ENCODE data around the gene TRIM47. TPM values are rescaled to one million over a fixed set of nuclear protein-coding genes. Genes with fewer than 3 reads are reported as not detected.

TRIM47 gene
- total and polyA plus RNA-seq, 2 experiments from 2014 or later: 7.2 to 9.9 TPM

GRCh38 chr17:75913537-75914210 is 35.3 kb upstream of the TRIM47 start:
- Histone ChIP-seq H3K4me3 (no peak overlapping the region), H3K9me2 (ENCODE audit: insufficient read depth) (no peaks in the 10 kb centered on the region), H3K4me2 (no peak overlapping the region), H3K27me3 (ENCODE audit: insufficient read depth) (no peaks in the 10 kb centered on the region), H2AFZ (no peak overlapping the region), H3K27ac (ENCODE audit: low read depth) (no peak overlapping the region), H4K20me1 (replicated peaks; ENCODE audit: insufficient read depth) (no peaks in the 10 kb centered on the region), H3F3A (replicated peaks; ENCODE audit: low read depth) (no peaks in the 10 kb centered on the region), H3K4me1 (ENCODE audit: insufficient read depth) (no peaks in the 10 kb centered on the region; the same call in 1 of the 2 replicates), H3K79me2 (replicated peaks; ENCODE audit: insufficient read depth) (no peaks in the 10 kb centered on the region), H3K36me3 (ENCODE audit: insufficient read depth) (no peaks in the 10 kb centered on the region)
- no peaks in the 10 kb centered on the region; the same call in 2 of the 3 replicates for H3K4me1 Mint-ChIP-seq
- TF ChIP-seq STAT1 (IDR thresholded peaks at IDR 0.05; ENCODE audit: unreplicated experiment) (no peak), ZNF114 (CRISPR knock-in tag; IDR thresholded peaks at IDR 0.05) (no peak), ZNF331 (CRISPR knock-in tag; IDR thresholded peaks at IDR 0.05; ENCODE audit: low read depth) (no peak), ETS1 (IDR thresholded peaks at IDR 0.05) (no peak), CREB1 (CRISPR knock-in tag; IDR thresholded peaks at IDR 0.05; ENCODE audit: low read depth) (no peak), JUNB (IDR thresholded peaks at IDR 0.05; ENCODE audit: unreplicated experiment) (no peak)
- DNase-seq (ENCODE audit: low spot score) (no peak), ATAC-seq (no peak)
- no peak overlapping the region for H3K27ac Mint-ChIP-seq
- H3K36me3 Mint-ChIP-seq (ENCODE audit: low read depth): peaks cover 7% of the 10 kb centered on the region; the same call in 2 of the 3 replicates
- H3K4me3 Mint-ChIP-seq: no peak overlapping the region
- peaks cover 6% of the 10 kb centered on the region for H3K27me3 Mint-ChIP-seq (ENCODE audit: insufficient read depth, low read depth, poor library complexity)
- H3K9me3 Mint-ChIP-seq: no peaks in the 10 kb centered on the region

- no peak overlapping the region for H3K4me3 Mint-ChIP-seq
- DNase-seq (ENCODE audit: low spot score) (peak; percentile 53), ATAC-seq (peak; percentile 87)
- H3K4me2 ChIP-seq: no peak overlapping the region
- H3K27me3 Mint-ChIP-seq (ENCODE audit: insufficient read depth, low read depth, poor library complexity): peaks cover 6% of the 10 kb centered on the region
- H3K4me1 Mint-ChIP-seq: no peaks in the 10 kb centered on the region; the same call in 2 of the 3 replicates
- H3K27me3 ChIP-seq (ENCODE audit: insufficient read depth): no peaks in the 10 kb centered on the region
- 0 out of 2 replicates have a peak, but pooled peaks cover 4% of the 10 kb centered on the region for H3F3A ChIP-seq (replicated peaks; ENCODE audit: low read depth)
- no peaks in the 10 kb centered on the region for H3K79me2 ChIP-seq (replicated peaks; ENCODE audit: insufficient read depth)
- no peaks in the 10 kb centered on the region for H4K20me1 ChIP-seq (replicated peaks; ENCODE audit: insufficient read depth)
- no peak overlapping the region for H3K27ac ChIP-seq (ENCODE audit: low read depth)
- no peak overlapping the region for H3K4me3 ChIP-seq
- no peak overlapping the region for H3K27ac Mint-ChIP-seq
- H2AFZ ChIP-seq: no peak overlapping the region
- no peaks in the 10 kb centered on the region for H3K36me3 ChIP-seq (ENCODE audit: insufficient read depth)
- no peaks in the 10 kb centered on the region; the same call in 1 of the 2 replicates for H3K4me1 ChIP-seq (ENCODE audit: insufficient read depth)
- H3K9me2 ChIP-seq (ENCODE audit: insufficient read depth): no peaks in the 10 kb centered on the region
- H3K9me3 Mint-ChIP-seq: no peaks in the 10 kb centered on the region
- peaks cover 2% of the 10 kb centered on the region; the same call in 2 of the 3 replicates for H3K36me3 Mint-ChIP-seq (ENCODE audit: low read depth)
- TF ChIP-seq, protein P1, sequence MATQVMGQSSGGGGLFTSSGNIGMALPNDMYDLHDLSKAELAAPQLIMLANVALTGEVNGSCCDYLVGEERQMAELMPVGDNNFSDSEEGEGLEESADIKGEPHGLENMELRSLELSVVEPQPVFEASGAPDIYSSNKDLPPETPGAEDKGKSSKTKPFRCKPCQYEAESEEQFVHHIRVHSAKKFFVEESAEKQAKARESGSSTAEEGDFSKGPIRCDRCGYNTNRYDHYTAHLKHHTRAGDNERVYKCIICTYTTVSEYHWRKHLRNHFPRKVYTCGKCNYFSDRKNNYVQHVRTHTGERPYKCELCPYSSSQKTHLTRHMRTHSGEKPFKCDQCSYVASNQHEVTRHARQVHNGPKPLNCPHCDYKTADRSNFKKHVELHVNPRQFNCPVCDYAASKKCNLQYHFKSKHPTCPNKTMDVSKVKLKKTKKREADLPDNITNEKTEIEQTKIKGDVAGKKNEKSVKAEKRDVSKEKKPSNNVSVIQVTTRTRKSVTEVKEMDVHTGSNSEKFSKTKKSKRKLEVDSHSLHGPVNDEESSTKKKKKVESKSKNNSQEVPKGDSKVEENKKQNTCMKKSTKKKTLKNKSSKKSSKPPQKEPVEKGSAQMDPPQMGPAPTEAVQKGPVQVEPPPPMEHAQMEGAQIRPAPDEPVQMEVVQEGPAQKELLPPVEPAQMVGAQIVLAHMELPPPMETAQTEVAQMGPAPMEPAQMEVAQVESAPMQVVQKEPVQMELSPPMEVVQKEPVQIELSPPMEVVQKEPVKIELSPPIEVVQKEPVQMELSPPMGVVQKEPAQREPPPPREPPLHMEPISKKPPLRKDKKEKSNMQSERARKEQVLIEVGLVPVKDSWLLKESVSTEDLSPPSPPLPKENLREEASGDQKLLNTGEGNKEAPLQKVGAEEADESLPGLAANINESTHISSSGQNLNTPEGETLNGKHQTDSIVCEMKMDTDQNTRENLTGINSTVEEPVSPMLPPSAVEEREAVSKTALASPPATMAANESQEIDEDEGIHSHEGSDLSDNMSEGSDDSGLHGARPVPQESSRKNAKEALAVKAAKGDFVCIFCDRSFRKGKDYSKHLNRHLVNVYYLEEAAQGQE (IDR thresholded peaks at IDR 0.05; ENCODE audit: unreplicated experiment): no peak
- TF ChIP-seq EZH2phosphoT487 (IDR thresholded peaks at IDR 0.05; ENCODE audit: unreplicated experiment) (no peak), NANOG (IDR thresholded peaks at IDR 0.05; ENCODE audit: borderline replicate concordance) (no peak), STAT1 (IDR thresholded peaks at IDR 0.05; ENCODE audit: unreplicated experiment) (no peak), EZH2 (IDR thresholded peaks at IDR 0.05; ENCODE audit: low read depth, unreplicated experiment) (no peak), JUNB (IDR thresholded peaks at IDR 0.05; ENCODE audit: unreplicated experiment) (no peak), ZNF331 (CRISPR knock-in tag; IDR thresholded peaks at IDR 0.05; ENCODE audit: low read depth) (no peak), ETS1 (IDR thresholded peaks at IDR 0.05) (no peak), ZNF114 (CRISPR knock-in tag; IDR thresholded peaks at IDR 0.05) (no peak), POLR2AphosphoS5 (IDR thresholded peaks at IDR 0.05; ENCODE audit: low read depth) (no peak), CREB1 (CRISPR knock-in tag; IDR thresholded peaks at IDR 0.05; ENCODE audit: low read depth) (no peak)
- TF ChIP-seq, protein P2, sequence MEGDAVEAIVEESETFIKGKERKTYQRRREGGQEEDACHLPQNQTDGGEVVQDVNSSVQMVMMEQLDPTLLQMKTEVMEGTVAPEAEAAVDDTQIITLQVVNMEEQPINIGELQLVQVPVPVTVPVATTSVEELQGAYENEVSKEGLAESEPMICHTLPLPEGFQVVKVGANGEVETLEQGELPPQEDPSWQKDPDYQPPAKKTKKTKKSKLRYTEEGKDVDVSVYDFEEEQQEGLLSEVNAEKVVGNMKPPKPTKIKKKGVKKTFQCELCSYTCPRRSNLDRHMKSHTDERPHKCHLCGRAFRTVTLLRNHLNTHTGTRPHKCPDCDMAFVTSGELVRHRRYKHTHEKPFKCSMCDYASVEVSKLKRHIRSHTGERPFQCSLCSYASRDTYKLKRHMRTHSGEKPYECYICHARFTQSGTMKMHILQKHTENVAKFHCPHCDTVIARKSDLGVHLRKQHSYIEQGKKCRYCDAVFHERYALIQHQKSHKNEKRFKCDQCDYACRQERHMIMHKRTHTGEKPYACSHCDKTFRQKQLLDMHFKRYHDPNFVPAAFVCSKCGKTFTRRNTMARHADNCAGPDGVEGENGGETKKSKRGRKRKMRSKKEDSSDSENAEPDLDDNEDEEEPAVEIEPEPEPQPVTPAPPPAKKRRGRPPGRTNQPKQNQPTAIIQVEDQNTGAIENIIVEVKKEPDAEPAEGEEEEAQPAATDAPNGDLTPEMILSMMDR (conservative IDR thresholded peaks at IDR 0.05; ENCODE audit: low read depth in 2 of 2): no peak
These were observed 32.3 kb upstream of the TRIM47 start for GRCh38 chr17:75910699-75911098.

All from GM23338 (cell line).